Transverse colon (tissue), 4 donors: ENCODE results near the gene NAA15. TPM values are rescaled to one million over a fixed set of nuclear protein-coding genes. Genes with fewer than 3 reads are reported as not detected.
"Not testable (repeated sequence)": the region's sequence is repeated elsewhere in the genome, so short reads cannot be mapped to it uniquely, and the experiment has no call there.

Experiments used
- DNase-seq: peaks from one replicate; pipeline ENCODE4 v3.0.0-alpha.2; 2019
- H3K27ac ChIP-seq, 4 donors: fragments of 200-600 bp; sonication (generic); 2 replicates each; pipeline ENCODE4 v1.5.1; 2016 to 2018; ENCODE audit warnings: inconsistent platforms in 4 of 4
- H3K27me3 ChIP-seq: fragments of 200-600 bp; sonication (generic); 2 replicates; pipeline ENCODE4 v1.5.1; 2017; ENCODE audit warnings: inconsistent platforms
- H3K36me3 ChIP-seq, 4 donors: fragments of 200-600 bp; sonication (generic); 2 replicates each; pipeline ENCODE4 v1.5.1; 2017 to 2019; ENCODE audit warnings: inconsistent platforms in 4 of 4
- H3K4me1 ChIP-seq, 4 donors: fragments of 200-600 bp; sonication (generic); 2 replicates each; pipeline ENCODE4 v1.5.1; 2017 to 2020; ENCODE audit warnings: inconsistent platforms in 4 of 4
- H3K4me3 ChIP-seq, 4 donors: fragments of 200-600 bp; sonication (generic); 1 replicate in 1 of 4; 2 replicates in 3 of 4; pipeline versions ENCODE4 v1.5.1 to v1.6.1; 2017 to 2019; ENCODE audit warnings: inconsistent platforms in 4 of 4
- H3K9me3 ChIP-seq, 2 donors: fragments of 200-600 bp; sonication (generic); 2 replicates each; pipeline ENCODE4 v1.5.1; 2017 to 2019; ENCODE audit warnings: inconsistent platforms in 2 of 2
- CTCF ChIP-seq, 5 experiments: fragments of 200-600 bp in 3 of 5; fragments of 450-650 bp in 2 of 5; sonication (generic) in 3 of 5; IDR thresholded peaks; 1 replicate in 2 of 5; 2 replicates in 3 of 5; pipeline ENCODE4 v1.5.1; 2016 to 2017; ENCODE audit warnings: antibody characterized with exemption in 5 of 5, inconsistent platforms in 3 of 5, mild to moderate bottlenecking in 2 of 5, moderate library complexity in 1 of 5
- EP300 ChIP-seq: sonication (generic); formaldehyde crosslinking; IDR thresholded peaks from one replicate; pipeline ENCODE4 v1.6.1; 2017; ENCODE audit warnings: antibody characterized with exemption, low read depth
- POLR2A ChIP-seq: fragments of 450-650 bp; IDR thresholded peaks from one replicate; pipeline ENCODE4 v1.6.1; 2016; ENCODE audit warnings: antibody characterized with exemption, mild to moderate bottlenecking, moderate library complexity
- POLR2AphosphoS5 ChIP-seq, 3 donors: sonication (generic); formaldehyde crosslinking; IDR thresholded peaks; one replicate each; pipeline ENCODE4 v1.6.1; 2016; ENCODE audit warnings: antibody characterized with exemption in 3 of 3
- WGBS, 2 donors: methylation state at CpG; one replicate each; pipeline ENCODE4 v1.1.5; 2018; ENCODE audit warnings: low coverage in 1 of 2; 5-methylcytosine and 5-hydroxymethylcytosine counted together
- in situ Hi-C, 4 donors: fragments of 200-750 bp; cut with MboI; loops; one replicate each; pipeline versions ENCODE4 v1.15.0 to v1.15.1; 2017; ENCODE audit warnings: low sequenced_read_pairs in 3 of 4, low pct_ligation_motif_present in 1 of 4, low pct_unique_long_range_greater_than_20kb in 1 of 4
- intact Hi-C: fragments of 100-400 bp; cut with DNase I; formaldehyde crosslinking; loops from one replicate; pipeline ENCODE4 v1.15.1; 2023; ENCODE audit warnings: low total_unique reads
- total RNA-seq, 4 donors: library from RNA; depleted of rRNA; stranded (reverse); fragments of >200 nt; gene quantifications; one replicate each; pipeline ENCODE4 v1.1.0, GENCODE V29; 2016

The NAA15 gene
- total RNA-seq, 4 donors from 2014 or later = 5.0 to 23.7 (median 10.1) TPM

- no peaks in the 10 kb centered on the region for H3K36me3 ChIP-seq
- intact Hi-C loops (no loop called here), in situ Hi-C loops (no loop called here)
- TF ChIP-seq POLR2A = no peak
- TF ChIP-seq POLR2AphosphoS5 (IDR thresholded peaks at IDR 0.05) = no peak
- no peak for TF ChIP-seq CTCF (IDR thresholded peaks at IDR 0.05)
- no peak for TF ChIP-seq EP300
- H3K27ac ChIP-seq = no peak overlapping the region
- H3K27me3 ChIP-seq = no peaks in the 10 kb centered on the region
- H3K9me3 ChIP-seq = no peaks in the 10 kb centered on the region
- DNase-seq = no peak
- H3K4me3 ChIP-seq = no peak overlapping the region
- H3K4me1 ChIP-seq = peaks cover 9 to 39% (median 16%) of the 10 kb centered on the region in 4 donors
- 89 to 100% methylated on average over 1 of the region's 1 CpG for WGBS, 2 donors
These were observed 18.3 kb downstream of the NAA15 start for GRCh38 chr4:139319571-139319970.

- 33 to 52% methylated on average over 1 of the region's 1 CpG for WGBS, 2 donors
- H3K27me3 ChIP-seq, DNase-seq, H3K4me3 ChIP-seq, intact Hi-C loops, in situ Hi-C loops, H3K36me3 ChIP-seq, H3K27ac ChIP-seq, H3K9me3 ChIP-seq: not testable (repeated sequence)
- H3K4me1 ChIP-seq = peaks cover 9 to 31% (median 19%) of the 10 kb centered on the region in 4 donors
These were observed 20.8 kb downstream of the NAA15 start for GRCh38 chr4:139322070-139322469.

GRCh38 chr4:139322541-139322940 is 21.2 kb downstream of the NAA15 start:
- in situ Hi-C loops, H3K27ac ChIP-seq: not testable (repeated sequence)

GRCh38 chr4:139324620-139325019 is 23.3 kb downstream of the NAA15 start:
- H3K27ac ChIP-seq = no peak overlapping the region
- 56 to 63% methylated on average over 6 of the region's 6 CpGs for WGBS, 2 donors
- H3K27me3 ChIP-seq = no peaks in the 10 kb centered on the region
- no peaks in the 10 kb centered on the region for H3K9me3 ChIP-seq
- TF ChIP-seq POLR2A (no peak), CTCF (IDR thresholded peaks at IDR 0.05) (no peak), EP300 (no peak), POLR2AphosphoS5 (IDR thresholded peaks at IDR 0.05) (no peak)
- intact Hi-C loops (no loop called here), in situ Hi-C loops (no loop called here)
- no peak overlapping the region for H3K4me3 ChIP-seq
- no peak for DNase-seq
- peaks cover 9 to 26% (median 19%) of the 10 kb centered on the region in 4 donors for H3K4me1 ChIP-seq
- H3K36me3 ChIP-seq = peaks cover 0 to 8% (median 0%) of the 10 kb centered on the region in 4 donors

More at GRCh38 chr4:139322541-139322940, 21.2 kb downstream of the NAA15 start:
- H3K4me3 ChIP-seq, H3K9me3 ChIP-seq, H3K27me3 ChIP-seq, DNase-seq, H3K36me3 ChIP-seq, intact Hi-C loops: not testable (repeated sequence)
- WGBS, 2 donors = 92 to 100% methylated on average over 2 to 6 of the region's 6 CpGs
- H3K4me1 ChIP-seq = peaks cover 9 to 30% (median 19%) of the 10 kb centered on the region in 4 donors

- intact Hi-C loops = no loop called here
- DNase-seq = no peak
- H3K4me1 ChIP-seq = peaks cover 0 to 8% (median 3%) of the 10 kb centered on the region in 4 donors
- H3K27me3 ChIP-seq = no peaks in the 10 kb centered on the region
- H3K36me3 ChIP-seq = peaks cover 0 to 8% (median 0%) of the 10 kb centered on the region in 4 donors
- no peaks in the 10 kb centered on the region for H3K9me3 ChIP-seq
- no peak overlapping the region for H3K27ac ChIP-seq
- in situ Hi-C loops = no loop called here
- 90 to 94% methylated on average over 4 of the region's 4 CpGs for WGBS, 2 donors
- H3K4me3 ChIP-seq = no peak overlapping the region
- TF ChIP-seq EP300 (no peak), POLR2A (no peak), CTCF (IDR thresholded peaks at IDR 0.05) (no peak), POLR2AphosphoS5 (IDR thresholded peaks at IDR 0.05) (no peak)
These were observed 28.4 kb downstream of the NAA15 start for GRCh38 chr4:139329665-139330200.
